ENCODE results near the gene ST8SIA6.

GRCh38 chr10:17503795-17504194, 49.4 kb upstream of the ST8SIA6 start:
- TF ChIP-seq, protein P1, sequence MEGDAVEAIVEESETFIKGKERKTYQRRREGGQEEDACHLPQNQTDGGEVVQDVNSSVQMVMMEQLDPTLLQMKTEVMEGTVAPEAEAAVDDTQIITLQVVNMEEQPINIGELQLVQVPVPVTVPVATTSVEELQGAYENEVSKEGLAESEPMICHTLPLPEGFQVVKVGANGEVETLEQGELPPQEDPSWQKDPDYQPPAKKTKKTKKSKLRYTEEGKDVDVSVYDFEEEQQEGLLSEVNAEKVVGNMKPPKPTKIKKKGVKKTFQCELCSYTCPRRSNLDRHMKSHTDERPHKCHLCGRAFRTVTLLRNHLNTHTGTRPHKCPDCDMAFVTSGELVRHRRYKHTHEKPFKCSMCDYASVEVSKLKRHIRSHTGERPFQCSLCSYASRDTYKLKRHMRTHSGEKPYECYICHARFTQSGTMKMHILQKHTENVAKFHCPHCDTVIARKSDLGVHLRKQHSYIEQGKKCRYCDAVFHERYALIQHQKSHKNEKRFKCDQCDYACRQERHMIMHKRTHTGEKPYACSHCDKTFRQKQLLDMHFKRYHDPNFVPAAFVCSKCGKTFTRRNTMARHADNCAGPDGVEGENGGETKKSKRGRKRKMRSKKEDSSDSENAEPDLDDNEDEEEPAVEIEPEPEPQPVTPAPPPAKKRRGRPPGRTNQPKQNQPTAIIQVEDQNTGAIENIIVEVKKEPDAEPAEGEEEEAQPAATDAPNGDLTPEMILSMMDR (IDR thresholded peaks at IDR 0.05) = no peak
- no peak for TF ChIP-seq POLR2A (IDR thresholded peaks at IDR 0.05)
